ENCODE measurements around the gene CTNNB1. TPM values are rescaled to one million over a fixed set of nuclear protein-coding genes. Genes with fewer than 3 reads are reported as not detected.
A peak's percentile ranks its signal among the peaks of the same experiment; 100 is the strongest.

Gene CTNNB1
- total and polyA plus RNA-seq, 2 of the 13 experiments (the other 11 are each of a cell fraction or from before 2014, with no cell fraction given) = 398 to 489 TPM

DNA sequence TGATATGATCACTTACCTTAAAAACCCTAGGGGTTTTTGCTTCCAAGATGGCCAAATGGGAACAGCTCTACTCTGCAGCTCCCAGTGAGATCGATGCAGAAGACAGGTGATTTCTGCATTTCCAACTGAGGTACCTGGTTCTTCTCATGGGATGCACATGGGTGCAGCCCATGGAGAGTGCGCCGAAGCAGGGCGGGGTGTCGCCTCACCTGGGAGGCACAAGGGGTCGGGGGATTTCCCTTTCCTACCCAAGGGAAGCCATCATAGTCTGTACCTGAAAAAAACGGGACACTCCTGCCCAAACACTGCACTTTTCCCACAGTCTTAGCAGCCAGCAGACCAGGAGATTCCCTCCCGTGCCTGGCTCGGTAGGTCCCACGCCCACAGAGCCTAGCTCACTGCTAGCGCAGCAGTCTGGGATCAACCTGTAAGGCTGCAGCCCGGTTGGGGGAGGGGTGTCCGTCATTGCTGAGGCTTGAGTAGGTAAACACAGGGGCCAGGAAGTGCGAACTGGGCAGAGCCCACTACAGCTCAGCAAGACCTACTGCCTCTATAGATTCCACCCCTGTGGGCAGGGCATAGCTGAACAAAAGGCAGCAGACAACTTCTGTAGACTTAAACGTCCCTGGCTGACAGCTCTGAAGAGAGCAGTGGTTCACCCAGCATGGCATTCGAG is 78.6 kb downstream of the CTNNB1 start (continued):
- TF ChIP-seq, protein P1, sequence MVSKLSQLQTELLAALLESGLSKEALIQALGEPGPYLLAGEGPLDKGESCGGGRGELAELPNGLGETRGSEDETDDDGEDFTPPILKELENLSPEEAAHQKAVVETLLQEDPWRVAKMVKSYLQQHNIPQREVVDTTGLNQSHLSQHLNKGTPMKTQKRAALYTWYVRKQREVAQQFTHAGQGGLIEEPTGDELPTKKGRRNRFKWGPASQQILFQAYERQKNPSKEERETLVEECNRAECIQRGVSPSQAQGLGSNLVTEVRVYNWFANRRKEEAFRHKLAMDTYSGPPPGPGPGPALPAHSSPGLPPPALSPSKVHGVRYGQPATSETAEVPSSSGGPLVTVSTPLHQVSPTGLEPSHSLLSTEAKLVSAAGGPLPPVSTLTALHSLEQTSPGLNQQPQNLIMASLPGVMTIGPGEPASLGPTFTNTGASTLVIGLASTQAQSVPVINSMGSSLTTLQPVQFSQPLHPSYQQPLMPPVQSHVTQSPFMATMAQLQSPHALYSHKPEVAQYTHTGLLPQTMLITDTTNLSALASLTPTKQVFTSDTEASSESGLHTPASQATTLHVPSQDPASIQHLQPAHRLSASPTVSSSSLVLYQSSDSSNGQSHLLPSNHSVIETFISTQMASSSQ (IDR thresholded peaks at IDR 0.05; ENCODE audit: low read depth) = no peak
- TF ChIP-seq, protein P1 (CRISPR knock-in tag; IDR thresholded peaks at IDR 0.05; ENCODE audit: borderline replicate concordance) = peak; percentile 43; the same call in 1 of the 2 replicates
- no peak for TF ChIP-seq MZF1 (CRISPR knock-in tag; IDR thresholded peaks at IDR 0.05; ENCODE audit: borderline replicate concordance)
- TF ChIP-seq, protein P2, sequence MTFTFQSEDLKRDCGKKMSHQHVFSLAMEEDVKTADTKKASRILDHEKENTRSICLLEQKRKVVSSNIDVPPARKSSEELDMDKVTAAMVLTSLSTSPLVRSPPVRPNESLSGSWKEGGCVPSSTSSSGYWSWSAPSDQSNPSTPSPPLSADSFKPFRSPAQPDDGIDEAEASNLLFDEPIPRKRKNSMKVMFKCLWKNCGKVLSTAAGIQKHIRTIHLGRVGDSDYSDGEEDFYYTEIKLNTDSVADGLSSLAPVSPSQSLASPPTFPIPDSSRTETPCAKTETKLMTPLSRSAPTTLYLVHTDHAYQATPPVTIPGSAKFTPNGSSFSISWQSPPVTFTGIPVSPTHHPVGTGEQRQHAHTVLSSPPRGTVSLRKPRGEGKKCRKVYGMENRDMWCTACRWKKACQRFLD (CRISPR knock-in tag; IDR thresholded peaks at IDR 0.05; ENCODE audit: borderline replicate concordance) = no peak
- no peak for TF ChIP-seq ZNF572 (CRISPR knock-in tag; IDR thresholded peaks at IDR 0.05)
- TF ChIP-seq SIN3A (IDR thresholded peaks at IDR 0.05; ENCODE audit: borderline replicate concordance, low read depth, low read length) = no peak
- TF ChIP-seq, protein P3, sequence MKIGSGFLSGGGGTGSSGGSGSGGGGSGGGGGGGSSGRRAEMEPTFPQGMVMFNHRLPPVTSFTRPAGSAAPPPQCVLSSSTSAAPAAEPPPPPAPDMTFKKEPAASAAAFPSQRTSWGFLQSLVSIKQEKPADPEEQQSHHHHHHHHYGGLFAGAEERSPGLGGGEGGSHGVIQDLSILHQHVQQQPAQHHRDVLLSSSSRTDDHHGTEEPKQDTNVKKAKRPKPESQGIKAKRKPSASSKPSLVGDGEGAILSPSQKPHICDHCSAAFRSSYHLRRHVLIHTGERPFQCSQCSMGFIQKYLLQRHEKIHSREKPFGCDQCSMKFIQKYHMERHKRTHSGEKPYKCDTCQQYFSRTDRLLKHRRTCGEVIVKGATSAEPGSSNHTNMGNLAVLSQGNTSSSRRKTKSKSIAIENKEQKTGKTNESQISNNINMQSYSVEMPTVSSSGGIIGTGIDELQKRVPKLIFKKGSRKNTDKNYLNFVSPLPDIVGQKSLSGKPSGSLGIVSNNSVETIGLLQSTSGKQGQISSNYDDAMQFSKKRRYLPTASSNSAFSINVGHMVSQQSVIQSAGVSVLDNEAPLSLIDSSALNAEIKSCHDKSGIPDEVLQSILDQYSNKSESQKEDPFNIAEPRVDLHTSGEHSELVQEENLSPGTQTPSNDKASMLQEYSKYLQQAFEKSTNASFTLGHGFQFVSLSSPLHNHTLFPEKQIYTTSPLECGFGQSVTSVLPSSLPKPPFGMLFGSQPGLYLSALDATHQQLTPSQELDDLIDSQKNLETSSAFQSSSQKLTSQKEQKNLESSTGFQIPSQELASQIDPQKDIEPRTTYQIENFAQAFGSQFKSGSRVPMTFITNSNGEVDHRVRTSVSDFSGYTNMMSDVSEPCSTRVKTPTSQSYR (CRISPR knock-in tag; IDR thresholded peaks at IDR 0.05; ENCODE audit: borderline replicate concordance) = peak; percentile 98
- no peak for TF ChIP-seq FOXA1 (IDR thresholded peaks at IDR 0.05)
- TF ChIP-seq FOXA1 (CRISPR knock-in tag; IDR thresholded peaks at IDR 0.05) = peak; percentile 93
- no peak for TF ChIP-seq HIVEP1 (CRISPR knock-in tag; IDR thresholded peaks at IDR 0.05)
- TF ChIP-seq ZNF335 (CRISPR knock-in tag; IDR thresholded peaks at IDR 0.05) = no peak
- no peak for TF ChIP-seq SKI (IDR thresholded peaks at IDR 0.05; ENCODE audit: partially characterized antibody)
- no peak for TF ChIP-seq ZBTB21 (CRISPR knock-in tag; IDR thresholded peaks at IDR 0.05)
- TF ChIP-seq RARG (CRISPR knock-in tag; IDR thresholded peaks at IDR 0.05; ENCODE audit: low read depth) = no peak
- TF ChIP-seq ZFP82 (CRISPR knock-in tag; IDR thresholded peaks at IDR 0.05; ENCODE audit: borderline replicate concordance) = no peak
- TF ChIP-seq ZNF350 (CRISPR knock-in tag; IDR thresholded peaks at IDR 0.05; ENCODE audit: borderline replicate concordance, low read depth) = peak; percentile 63; the same call in 1 of the 2 replicates
- no peak for TF ChIP-seq ZZZ3 (CRISPR knock-in tag; IDR thresholded peaks at IDR 0.05; ENCODE audit: borderline replicate concordance)
- no peak for TF ChIP-seq HNRNPH1 (optimal IDR thresholded peaks at IDR 0.05; ENCODE audit: low read depth, low read length)
- no peak for TF ChIP-seq GABPA (IDR thresholded peaks at IDR 0.05; ENCODE audit: low read depth, low read length)
- TF ChIP-seq GABPA (CRISPR knock-in tag; IDR thresholded peaks at IDR 0.05; ENCODE audit: low read depth) = no peak
- TF ChIP-seq, protein P4, sequence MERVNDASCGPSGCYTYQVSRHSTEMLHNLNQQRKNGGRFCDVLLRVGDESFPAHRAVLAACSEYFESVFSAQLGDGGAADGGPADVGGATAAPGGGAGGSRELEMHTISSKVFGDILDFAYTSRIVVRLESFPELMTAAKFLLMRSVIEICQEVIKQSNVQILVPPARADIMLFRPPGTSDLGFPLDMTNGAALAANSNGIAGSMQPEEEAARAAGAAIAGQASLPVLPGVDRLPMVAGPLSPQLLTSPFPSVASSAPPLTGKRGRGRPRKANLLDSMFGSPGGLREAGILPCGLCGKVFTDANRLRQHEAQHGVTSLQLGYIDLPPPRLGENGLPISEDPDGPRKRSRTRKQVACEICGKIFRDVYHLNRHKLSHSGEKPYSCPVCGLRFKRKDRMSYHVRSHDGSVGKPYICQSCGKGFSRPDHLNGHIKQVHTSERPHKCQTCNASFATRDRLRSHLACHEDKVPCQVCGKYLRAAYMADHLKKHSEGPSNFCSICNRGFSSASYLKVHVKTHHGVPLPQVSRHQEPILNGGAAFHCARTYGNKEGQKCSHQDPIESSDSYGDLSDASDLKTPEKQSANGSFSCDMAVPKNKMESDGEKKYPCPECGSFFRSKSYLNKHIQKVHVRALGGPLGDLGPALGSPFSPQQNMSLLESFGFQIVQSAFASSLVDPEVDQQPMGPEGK (CRISPR knock-in tag; IDR thresholded peaks at IDR 0.05) = peak; percentile 67

Measured in HepG2 (cell line).